Right lobe of liver (tissue), 6 donors: ENCODE results near the gene ALPL. TPM values are rescaled to one million over a fixed set of nuclear protein-coding genes. Genes with fewer than 3 reads are reported as not detected.

Experiments used
- ATAC-seq, 4 donors: fragments of 200-7000 bp; cut with Tn5 transposase; one replicate each; pipeline ENCODE4 v1.9.1; 2020; ENCODE audit warnings: mild to moderate bottlenecking in 4 of 4, moderate library complexity in 4 of 4
- DNase-seq, 3 donors: peaks; one replicate each; pipeline ENCODE4 v3.0.0-alpha.2; 2020
- H3K27ac ChIP-seq, 3 donors: fragments of 200-600 bp; one replicate each; pipeline ENCODE4 v1.8.0; 2022
- H3K27me3 ChIP-seq, 2 donors: fragments of 200-600 bp; one replicate each; pipeline ENCODE4 v1.8.0; 2022
- H3K36me3 ChIP-seq, 4 donors: fragments of 200-600 bp; sonication (generic) in 1 of 4; one replicate each; pipeline versions ENCODE4 v1.5.1 to v1.8.0; 2017 to 2022; ENCODE audit warnings: control low read depth in 1 of 4
- H3K4me1 ChIP-seq, 4 donors: fragments of 200-600 bp; sonication (generic) in 1 of 4; one replicate each; pipeline versions ENCODE4 v1.5.1 to v1.8.0; 2017 to 2022; ENCODE audit warnings: control low read depth in 1 of 4
- H3K4me3 ChIP-seq, 3 donors: fragments of 200-600 bp; one replicate each; pipeline ENCODE4 v1.8.0; 2022
- H3K9me3 ChIP-seq, 4 donors: fragments of 200-600 bp; sonication (generic) in 1 of 4; one replicate each; pipeline versions ENCODE4 v1.5.1 to v1.8.0; 2017 to 2022; ENCODE audit warnings: control low read depth in 1 of 4
- CTCF ChIP-seq, 4 donors: fragments of 200-600 bp in 3 of 4; fragments of 450-650 bp in 1 of 4; IDR thresholded peaks; one replicate each; pipeline versions ENCODE4 v1.5.1 to v1.8.0; 2016 to 2022; ENCODE audit warnings: antibody characterized with exemption in 4 of 4, mild to moderate bottlenecking in 2 of 4
- POLR2A ChIP-seq: fragments of 450-650 bp; IDR thresholded peaks from one replicate; pipeline ENCODE4 v1.6.1; 2017; ENCODE audit warnings: antibody characterized with exemption, mild to moderate bottlenecking
- WGBS: methylation state at CpG from one replicate; pipeline ENCODE4 v1.1.6; 2018; ENCODE audit warnings: low coverage, low lambda C conversion rate; ENCODE audit not compliant: insufficient coverage; ENCODE audit errors: missing lambda C conversion rate; 5-methylcytosine and 5-hydroxymethylcytosine counted together
- intact Hi-C, 2 donors: fragments of 100-400 bp; cut with DNase I; formaldehyde crosslinking; loops; one replicate each; pipeline versions ENCODE4 v1.11.2 to v1.14.1; 2022
- total RNA-seq, 6 experiments: library from RNA; depleted of rRNA in 2 of 6; stranded (reverse); fragments of >200 nt in 2 of 6; fragmentation: NEBNext Ultra II Directional in 3 of 6; extraction: Animal tissue kit (Norgen Biotek cat#: 25700) in 3 of 6; gene quantifications; one replicate each; pipeline versions ENCODE4 v1.1.0 to v1.2.4, GENCODE V29; 2016 to 2023
- donor health status: DM: no; HTN: yes; CAD: no.
- donor health status: DM: no; HTN: no; CAD: no.
- donor health status: DM: no; HTN: no; CAD: no.
- donor health status: DM: no; HTN: yes; CAD: no.
- donor health status: DM: no; HTN: yes; CAD: no.

The ALPL gene
- total RNA-seq, 6 experiments from 2014 or later = 23.2 to 81.5 (median 48.1) TPM

DNA sequence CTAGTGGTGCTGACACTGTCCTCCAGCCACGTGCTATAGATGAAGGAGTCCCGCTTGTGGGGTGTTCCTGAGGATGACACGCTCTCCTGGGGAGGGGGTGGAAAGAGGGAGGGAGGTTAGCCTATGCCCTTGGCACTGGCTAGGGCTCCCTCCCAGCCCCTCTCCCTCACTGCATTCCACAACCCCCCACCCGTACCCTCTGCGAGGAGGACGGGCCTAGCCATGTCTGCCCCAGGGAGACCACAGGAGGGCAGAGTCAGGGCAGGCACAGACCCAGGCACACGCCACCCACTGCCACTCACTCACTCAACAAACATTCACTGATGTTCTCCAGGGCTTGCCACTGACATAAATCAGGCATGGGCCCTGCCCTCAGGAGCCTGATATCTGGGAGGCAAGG lies 89.2 kb downstream of the ALPL start:
- TF ChIP-seq POLR2A = no peak
- Histone ChIP-seq H3K4me1 (no peaks in the 10 kb centered on the region), H3K4me3 (no peak overlapping the region), H3K36me3 (no peaks in the 10 kb centered on the region), H3K27me3 (no peaks in the 10 kb centered on the region), H3K9me3 (no peaks in the 10 kb centered on the region), H3K27ac (no peak overlapping the region)
- intact Hi-C loops = loop anchor here in 1 of 2 donors (10.0 kb wide), 2 partner anchors 56 to 224 kb away; no protein-coding TSS in a partner anchor
- no peak for DNase-seq
- ATAC-seq = no peak
- WGBS = no CpG with 5 or more reads among the region's 7 CpGs

GRCh38 chr1:21598904-21599303 lies 89.7 kb downstream of the ALPL start:
- DNase-seq (no peak), ATAC-seq (no peak)
- no peaks in the 10 kb centered on the region for H3K9me3 ChIP-seq
- no peaks in the 10 kb centered on the region for H3K4me1 ChIP-seq
- intact Hi-C loops = loop anchor here in 1 of 2 donors (10.0 kb wide), 2 partner anchors 56 to 224 kb away; no protein-coding TSS in a partner anchor
- WGBS = 0% methylated on average over 1 of the region's 8 CpGs
- no peak overlapping the region for H3K27ac ChIP-seq
- no peak for TF ChIP-seq CTCF (IDR thresholded peaks at IDR 0.05)
- no peak for TF ChIP-seq POLR2A
- H3K36me3 ChIP-seq = no peaks in the 10 kb centered on the region
- H3K27me3 ChIP-seq = no peaks in the 10 kb centered on the region
- no peak overlapping the region for H3K4me3 ChIP-seq

- Histone ChIP-seq H3K36me3 (no peaks in the 10 kb centered on the region), H3K9me3 (no peaks in the 10 kb centered on the region), H3K27me3 (no peaks in the 10 kb centered on the region), H3K4me3 (no peak overlapping the region), H3K27ac (no peak overlapping the region), H3K4me1 (no peaks in the 10 kb centered on the region)
- 90% methylated on average over 4 of the region's 15 CpGs for WGBS
- no peak for TF ChIP-seq POLR2A
- TF ChIP-seq CTCF (IDR thresholded peaks at IDR 0.05) = no peak
- DNase-seq (no peak), ATAC-seq (no peak)
- intact Hi-C loops = loop anchor here in 1 of 2 donors (10.0 kb wide), 2 partner anchors 55 to 225 kb away; no protein-coding TSS in a partner anchor
Measured at GRCh38 chr1:21599402-21599801, 90.2 kb downstream of the ALPL start.

- Histone ChIP-seq H3K9me3 (no peaks in the 10 kb centered on the region), H3K4me1 (no peaks in the 10 kb centered on the region), H3K27ac (no peak overlapping the region), H3K27me3 (no peaks in the 10 kb centered on the region), H3K36me3 (no peaks in the 10 kb centered on the region), H3K4me3 (no peak overlapping the region)
- ATAC-seq (no peak), DNase-seq (no peak)
- intact Hi-C loops = no loop called here
- 86% methylated on average over 10 of the region's 30 CpGs for WGBS
- TF ChIP-seq POLR2A (no peak), CTCF (IDR thresholded peaks at IDR 0.05) (no peak)
Measured at GRCh38 chr1:21601278-21602048, 92.2 kb downstream of the ALPL start.
